ENCODE data around the gene SFRP4. TPM values are rescaled to one million over a fixed set of nuclear protein-coding genes. Genes with fewer than 3 reads are reported as not detected.
A peak's percentile ranks its signal among the peaks of the same experiment; 100 is the strongest.

The SFRP4 gene
- total and polyA plus RNA-seq, 10 of the 15 experiments (the other 5 are each of a cell fraction or from before 2014, with no cell fraction given), result 0.02 to 0.15 (median 0.14) TPM; not detected in 7

- TF ChIP-seq ZBED1 (IDR thresholded peaks at IDR 0.05; ENCODE audit: borderline replicate concordance) (no peak), ZBTB4 (CRISPR knock-in tag; IDR thresholded peaks at IDR 0.05) (no peak), RELA (IDR thresholded peaks at IDR 0.05; ENCODE audit: borderline replicate concordance, partially characterized antibody) (no peak), PML (IDR thresholded peaks at IDR 0.05; ENCODE audit: low read length) (no peak), BHLHE40 (IDR thresholded peaks at IDR 0.05; ENCODE audit: borderline replicate concordance in 1 of 2, low read depth in 2 of 2, low read length in 1 of 2) (peak in 1 of 2 experiments; percentile 2; a peak in 2 of 4 replicates), SIN3A (IDR thresholded peaks at IDR 0.05; ENCODE audit: low read depth, low read length) (no peak), GABPA (IDR thresholded peaks at IDR 0.05; ENCODE audit: low read depth) (no peak), EZH2 (IDR thresholded peaks at IDR 0.05; ENCODE audit: borderline replicate concordance, control insufficient read depth, low read depth, low read length) (no peak), HCFC1 (IDR thresholded peaks at IDR 0.05; ENCODE audit: low read length) (no peak), POLR2AphosphoS2 (IDR thresholded peaks at IDR 0.05; ENCODE audit: low read depth, low read length) (no peak), ZNF384 (IDR thresholded peaks at IDR 0.05; ENCODE audit: borderline replicate concordance, low read depth, low read length) (no peak), BMI1 (IDR thresholded peaks at IDR 0.05; ENCODE audit: borderline replicate concordance) (no peak), RBBP5 (conservative IDR thresholded peaks at IDR 0.05) (no peak), ATF7 (IDR thresholded peaks at IDR 0.05; ENCODE audit: low read depth) (peak; percentile 50), PBX3 (IDR thresholded peaks at IDR 0.05; ENCODE audit: insufficient replicate concordance, low read depth, low read length) (no peak), STAT1 (conservative IDR thresholded peaks at IDR 0.05) (no peak), MYB (IDR thresholded peaks at IDR 0.05; ENCODE audit: borderline replicate concordance, low read depth, low read length) (no peak), RB1 (IDR thresholded peaks at IDR 0.05; ENCODE audit: borderline replicate concordance) (no peak), LARP7 (IDR thresholded peaks at IDR 0.05) (no peak), YBX1 (IDR thresholded peaks at IDR 0.05) (no peak), BCL11A (IDR thresholded peaks at IDR 0.05; ENCODE audit: low read depth, low read length) (no peak), RUNX3 (IDR thresholded peaks at IDR 0.05; ENCODE audit: low read length) (no peak), ZNF622 (IDR thresholded peaks at IDR 0.05) (no peak), FOXK2 (IDR thresholded peaks at IDR 0.05) (no peak), SUPT20H (IDR thresholded peaks at IDR 0.05; ENCODE audit: borderline replicate concordance, control insufficient read depth, low read depth, low read length) (no peak), DPF2 (IDR thresholded peaks at IDR 0.05) (no peak), EED (IDR thresholded peaks at IDR 0.05; ENCODE audit: low read depth) (no peak), CBX5 (IDR thresholded peaks at IDR 0.05; ENCODE audit: low read depth) (no peak), MTA2 (IDR thresholded peaks at IDR 0.05; ENCODE audit: low read depth) (no peak)
These were observed at the start of gene SFRP4 (continued) for GRCh38 chr7:37916673-37917660.

All from GM12878 (cell line).